ENCODE measurements around the gene DEPDC4.
"Not testable (repeated sequence)": the region's sequence is repeated elsewhere in the genome, so short reads cannot be mapped to it uniquely, and the experiment has no call there.

GRCh38 chr12:100294366-100294765 lies 27.5 kb upstream of the DEPDC4 start:
- TF ChIP-seq SP1 (IDR thresholded peaks at IDR 0.05); FOXA1 (IDR thresholded peaks at IDR 0.05); L3MBTL2 (conservative IDR thresholded peaks at IDR 0.05); TARDBP (IDR thresholded peaks at IDR 0.05); BHLHE40 (IDR thresholded peaks at IDR 0.05; ENCODE audit: borderline replicate concordance); NFRKB (IDR thresholded peaks at IDR 0.05); HDGF (IDR thresholded peaks at IDR 0.05; ENCODE audit: borderline replicate concordance); ELF4 (IDR thresholded peaks at IDR 0.05); SUZ12 (IDR thresholded peaks at IDR 0.05); ARNT (IDR thresholded peaks at IDR 0.05); PKNOX1 (IDR thresholded peaks at IDR 0.05): not testable (repeated sequence)
